UCSD-AML1 (cell line): ENCODE data around the gene TSPAN2.
A peak's percentile ranks its signal among the peaks of the same experiment; 100 is the strongest.

ENCODE experiments used
- DNase-seq: peaks from one replicate; lab custom pipeline; 2025; ENCODE audit not compliant: unreplicated experiment; lab: John Stamatoyannopoulos, UW

Gene TSPAN2

DNA sequence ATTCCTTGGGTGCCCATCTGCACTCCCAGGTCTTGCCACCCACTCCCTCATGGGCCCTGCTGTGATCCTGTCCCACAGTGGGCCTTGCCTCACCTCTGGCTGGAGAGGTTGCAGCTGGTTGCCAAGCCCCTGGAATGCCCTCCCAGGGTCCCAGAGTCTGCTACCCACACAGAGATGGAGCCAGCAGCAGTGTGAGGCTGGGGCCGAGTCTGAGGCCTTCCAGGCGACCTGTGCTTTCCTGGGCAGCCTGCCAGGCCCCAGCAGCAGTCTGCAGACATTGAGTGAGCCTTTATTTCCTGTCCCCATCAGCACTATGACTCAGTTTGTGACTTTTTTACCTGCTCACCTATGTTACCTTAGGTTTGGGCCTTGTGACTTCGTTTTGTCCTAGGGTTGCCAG lies 25.0 kb upstream of the TSPAN2 start:
- DNase-seq = peak; percentile 24

DNA sequence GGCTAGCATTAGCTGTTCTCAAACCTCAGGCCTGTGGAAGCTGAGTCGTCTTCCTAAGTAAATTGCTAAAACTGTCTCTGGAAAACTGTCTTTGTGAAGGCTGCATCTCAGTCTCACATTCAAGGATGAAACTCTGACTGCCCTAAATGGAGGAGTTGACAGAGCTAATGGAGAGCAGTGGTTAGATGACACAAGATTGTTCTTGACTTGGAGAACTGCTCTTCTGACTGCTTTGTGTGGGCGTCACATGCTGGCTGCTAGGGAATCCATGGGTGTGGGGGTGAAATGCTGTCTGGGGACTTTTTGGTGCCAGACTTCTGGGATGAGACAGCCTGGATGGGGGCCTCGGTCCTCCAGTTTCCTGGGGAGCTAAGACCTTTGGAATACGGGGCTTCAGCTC lies 24.5 kb upstream of the TSPAN2 start:
- no peak for DNase-seq

DNA sequence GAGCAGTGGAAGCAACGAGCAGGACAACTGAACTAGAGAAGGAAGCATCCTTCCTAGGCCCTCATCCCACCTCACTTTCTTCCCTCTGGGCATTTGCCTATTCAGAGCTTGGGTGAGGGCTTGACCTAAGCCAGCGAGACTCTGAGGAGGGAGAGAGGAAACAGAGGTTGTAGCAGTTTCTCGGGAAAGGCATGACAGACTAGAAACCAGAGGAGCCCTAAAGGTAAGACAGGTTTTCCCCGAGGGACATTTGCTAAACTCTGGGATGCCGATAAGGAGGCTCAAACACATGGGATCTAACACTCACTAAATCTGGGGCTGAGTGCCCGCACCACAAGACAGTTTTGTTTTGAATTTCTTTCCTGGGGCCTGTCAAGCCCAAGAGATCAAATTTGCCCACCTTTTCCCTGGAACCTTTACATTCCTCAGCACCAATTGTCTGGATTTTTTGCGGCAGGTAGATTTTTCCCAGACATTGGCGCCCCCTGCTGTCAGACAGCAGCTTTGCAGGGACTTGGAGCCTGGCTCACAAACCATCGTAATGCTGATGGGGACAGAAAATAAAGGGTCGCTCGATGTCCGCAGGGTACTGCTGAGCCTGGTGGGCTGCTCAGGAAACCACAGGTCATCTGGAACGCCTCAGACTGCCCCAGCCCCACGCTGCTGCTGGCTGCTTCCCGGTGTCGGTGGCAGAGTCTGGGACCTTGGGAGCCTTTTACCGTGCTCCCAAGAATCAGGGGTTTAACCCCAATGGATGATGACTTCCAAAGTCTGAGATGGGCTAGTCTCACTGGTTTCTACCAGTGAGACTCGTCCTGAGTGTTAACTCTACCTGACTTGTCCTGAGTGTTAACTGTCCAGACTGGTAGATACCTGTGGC lies 23.4 kb upstream of the TSPAN2 start:
- peak; percentile 42 for DNase-seq

DNA sequence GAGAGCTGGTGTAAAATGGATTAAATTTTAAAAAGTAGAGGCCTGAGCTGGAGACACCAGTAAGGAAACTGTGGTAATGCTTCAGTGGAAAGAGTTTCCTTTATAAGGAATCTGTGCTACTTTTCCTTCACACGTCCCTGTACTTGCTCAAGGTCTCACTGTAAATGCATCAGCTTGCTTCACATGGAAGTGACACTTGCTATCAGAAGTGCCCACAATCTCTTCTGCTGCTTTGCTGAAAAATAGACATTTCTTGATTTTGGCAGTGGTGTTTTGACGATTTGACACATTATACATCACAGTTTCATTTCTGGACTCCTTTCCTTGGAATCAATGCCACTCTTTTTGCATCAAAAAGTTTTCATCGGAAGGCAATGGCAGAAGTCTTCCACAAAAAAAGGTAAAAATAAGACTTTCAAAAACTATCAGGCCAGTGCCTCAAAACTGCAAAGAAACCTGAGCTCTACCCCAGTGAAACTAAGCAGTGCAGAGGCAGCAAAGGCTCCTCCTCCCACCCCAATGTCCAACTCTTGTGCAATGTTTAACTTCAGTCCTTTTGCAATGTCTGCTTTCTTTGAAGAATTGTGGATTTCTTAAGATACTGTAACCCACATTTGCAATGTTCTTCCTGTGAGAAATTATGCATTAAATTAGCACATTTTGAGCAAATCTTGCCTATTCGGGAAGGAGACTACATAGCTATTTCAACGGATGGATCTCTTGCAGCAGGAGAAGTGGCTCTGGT lies 18.4 kb upstream of the TSPAN2 start:
- DNase-seq = no peak

DNA sequence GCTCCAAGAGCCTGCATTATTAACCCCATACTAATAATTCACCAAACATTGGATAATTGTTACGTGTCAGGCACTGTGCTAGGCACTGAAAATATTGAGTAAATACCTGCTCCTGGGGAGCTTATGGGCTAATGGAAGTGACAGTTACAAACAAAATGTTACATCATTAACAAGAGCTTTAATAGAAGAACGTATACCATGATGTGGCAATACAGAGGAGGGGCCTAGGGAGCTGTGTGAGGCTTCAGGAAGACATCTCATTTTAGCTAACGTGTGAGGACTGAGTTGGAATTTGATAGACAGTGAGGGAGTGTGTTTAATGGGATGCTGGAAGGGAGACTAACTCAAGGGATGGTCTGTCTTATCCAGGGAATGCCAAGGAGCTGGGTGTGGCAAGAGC lies 16.5 kb upstream of the TSPAN2 start:
- no peak for DNase-seq

DNA sequence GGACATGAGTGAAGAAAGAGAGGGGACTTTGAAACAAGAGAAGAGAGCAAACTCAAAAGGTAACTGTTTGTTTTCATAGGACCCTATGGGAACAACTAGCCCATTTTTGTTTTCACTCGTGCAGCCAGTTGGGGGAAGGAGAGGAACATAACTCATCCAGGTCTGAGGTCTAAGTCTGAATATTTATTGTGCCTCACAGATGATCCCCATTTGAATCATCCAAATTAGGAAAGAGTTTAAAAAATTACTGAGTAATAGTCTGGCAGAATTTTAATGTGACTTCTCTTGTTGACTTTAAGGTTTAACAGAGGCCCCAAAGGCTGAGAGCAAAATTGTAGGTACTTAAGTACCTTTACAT lies 10.4 kb upstream of the TSPAN2 start:
- no peak for DNase-seq

DNA sequence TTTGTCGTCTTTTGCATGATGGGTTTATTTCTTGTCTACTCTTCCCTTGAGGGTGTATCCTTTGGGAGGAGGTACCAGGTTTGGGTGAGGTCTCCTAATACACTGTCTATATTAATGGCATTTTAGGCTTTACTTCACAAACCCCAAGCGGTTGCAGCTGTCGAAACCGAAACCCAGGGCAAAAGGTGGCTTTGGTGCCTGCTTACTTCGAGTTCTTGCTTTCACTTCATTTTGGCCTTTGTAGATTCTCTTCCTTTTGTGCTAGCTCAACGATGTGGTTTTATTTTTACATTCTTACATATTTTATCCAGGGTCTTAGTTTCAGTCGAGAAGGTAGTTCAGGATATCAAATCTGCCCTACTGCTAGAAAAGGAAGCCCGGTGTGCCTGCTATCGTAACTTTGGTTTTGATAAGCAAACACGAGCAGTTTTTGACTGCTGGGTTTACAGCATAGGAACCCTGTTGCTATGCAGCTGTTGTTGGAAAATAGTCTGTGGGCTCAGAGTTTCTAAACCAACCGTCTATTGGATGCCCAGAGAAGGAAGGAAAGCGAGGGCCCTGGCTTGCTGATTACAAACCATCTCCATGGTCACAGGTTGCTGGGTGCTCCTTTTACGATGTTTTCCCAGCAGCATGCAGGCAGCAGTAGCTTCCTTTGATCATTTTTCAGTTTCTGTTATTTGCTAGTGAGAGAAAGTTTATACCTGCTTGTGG lies 9.8 kb upstream of the TSPAN2 start:
- peak; percentile 42 for DNase-seq

DNA sequence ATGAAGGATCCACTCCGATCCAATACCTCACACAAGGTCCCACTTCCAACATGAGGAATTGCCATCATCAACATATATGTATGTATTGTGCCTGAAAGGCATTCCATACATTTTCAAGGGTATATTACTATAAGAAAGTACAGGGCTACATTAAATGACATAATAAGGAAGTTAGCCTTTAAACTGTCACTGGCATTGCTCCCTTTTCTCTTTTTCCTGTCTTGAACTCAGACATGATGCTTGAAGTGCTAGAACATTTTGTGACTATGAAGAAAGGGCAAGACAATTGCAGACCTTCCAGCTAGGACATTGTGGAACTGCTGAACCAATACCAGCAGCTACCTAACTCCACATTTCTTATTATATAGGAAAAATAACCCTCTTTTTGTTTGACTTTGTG lies 2.9 kb upstream of the TSPAN2 start:
- no peak for DNase-seq

DNA sequence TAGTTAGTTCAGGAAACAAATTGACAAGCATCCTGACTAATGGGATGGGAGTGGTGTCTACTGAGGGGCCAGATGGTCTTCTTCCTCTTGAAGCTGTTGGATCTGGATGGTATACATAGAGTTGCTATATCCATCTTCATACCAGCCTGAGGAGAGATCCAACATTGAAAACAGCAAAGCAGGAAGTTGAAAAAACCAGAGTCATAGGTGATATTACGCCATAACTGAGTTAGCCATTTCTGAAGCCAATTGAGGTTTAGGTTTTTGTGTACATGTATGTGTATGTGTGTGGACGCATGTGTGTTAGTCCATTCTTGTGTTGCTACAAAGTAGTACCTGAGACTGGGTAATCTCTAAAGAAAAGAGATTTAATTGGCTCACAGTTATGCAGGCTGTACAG lies 2.3 kb upstream of the TSPAN2 start:
- no peak for DNase-seq

DNA sequence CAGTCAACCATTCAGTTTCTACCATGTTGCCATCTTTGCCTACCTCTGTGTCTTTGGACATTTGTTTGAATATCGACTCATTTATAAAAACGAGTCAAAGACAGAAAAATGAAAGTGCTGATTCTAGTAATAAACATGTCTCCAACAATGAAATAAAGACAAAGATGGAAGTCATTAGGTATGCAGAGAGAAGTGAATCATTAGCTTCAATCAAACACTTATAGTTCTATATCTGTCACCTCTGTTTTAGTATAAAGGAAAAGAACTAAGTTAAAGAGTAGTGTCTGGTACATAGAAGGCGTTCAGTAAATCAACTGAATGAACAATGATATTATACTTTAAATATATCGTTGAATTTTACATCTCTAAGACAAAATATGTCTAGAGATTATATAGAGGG lies 1.7 kb upstream of the TSPAN2 start:
- no peak for DNase-seq

DNA sequence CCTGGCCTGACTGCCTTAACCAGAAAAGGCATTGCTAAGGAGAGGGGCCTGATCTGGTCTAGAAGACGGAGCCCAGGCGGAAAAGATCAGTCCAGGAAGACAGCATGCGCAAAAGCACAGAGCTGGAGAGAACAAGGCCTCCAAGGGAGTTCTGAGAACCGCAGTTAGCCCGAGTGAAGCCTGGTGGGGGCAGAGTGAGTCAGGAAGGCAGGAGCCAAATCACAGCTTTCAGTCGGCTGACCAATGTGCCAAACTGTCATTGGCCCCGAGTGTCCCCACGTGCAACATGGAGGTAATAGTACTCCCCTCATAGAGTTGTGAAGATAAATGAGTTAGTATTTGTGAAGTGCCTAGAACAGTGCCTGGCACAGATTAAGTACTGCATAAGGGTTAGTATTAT lies 1.2 kb upstream of the TSPAN2 start:
- no peak for DNase-seq

DNA sequence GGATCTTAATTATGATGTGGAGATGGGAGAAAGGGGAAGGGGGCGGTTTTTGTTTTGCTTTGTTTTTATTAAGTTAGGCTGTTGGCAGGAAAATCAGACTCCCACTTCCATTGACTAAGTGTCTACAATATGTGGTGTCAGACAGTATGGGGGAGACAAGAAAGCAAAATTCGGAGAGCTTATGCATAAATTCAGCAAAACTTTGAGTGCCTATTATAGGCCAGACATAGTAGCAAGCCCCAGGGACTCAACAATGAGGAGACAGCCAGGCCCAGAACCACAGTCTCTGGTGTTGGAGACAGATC lies 835 bp upstream of the TSPAN2 start:
- DNase-seq = no peak

DNA sequence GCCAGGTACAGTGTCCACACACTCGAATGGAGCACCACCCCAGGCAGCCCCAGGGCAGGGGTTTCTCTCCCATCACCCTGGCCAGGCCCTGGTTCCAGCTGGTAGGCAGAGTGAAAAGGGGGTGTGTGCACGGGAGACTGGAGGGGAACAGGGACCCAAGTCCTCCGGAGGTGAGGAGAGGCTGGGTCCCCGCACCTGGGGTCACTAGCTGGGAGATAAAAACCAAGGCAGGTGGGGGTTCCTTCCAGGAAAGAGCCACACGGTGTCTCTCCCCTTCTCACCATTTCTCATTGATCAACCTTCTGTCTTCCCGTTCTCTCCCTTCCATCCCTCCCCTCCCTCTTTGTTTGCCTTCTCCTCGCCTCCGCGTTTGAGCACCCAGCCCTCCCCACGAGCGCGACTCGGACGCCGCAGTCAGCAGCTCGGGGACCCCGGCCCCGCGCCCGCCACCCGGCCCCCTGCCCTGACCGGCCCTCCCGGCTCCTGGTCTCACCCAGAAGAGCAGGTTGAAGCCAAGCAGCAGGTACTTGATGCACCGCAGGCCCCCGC lies 358 bp downstream of the TSPAN2 start:
- no peak for DNase-seq

DNA sequence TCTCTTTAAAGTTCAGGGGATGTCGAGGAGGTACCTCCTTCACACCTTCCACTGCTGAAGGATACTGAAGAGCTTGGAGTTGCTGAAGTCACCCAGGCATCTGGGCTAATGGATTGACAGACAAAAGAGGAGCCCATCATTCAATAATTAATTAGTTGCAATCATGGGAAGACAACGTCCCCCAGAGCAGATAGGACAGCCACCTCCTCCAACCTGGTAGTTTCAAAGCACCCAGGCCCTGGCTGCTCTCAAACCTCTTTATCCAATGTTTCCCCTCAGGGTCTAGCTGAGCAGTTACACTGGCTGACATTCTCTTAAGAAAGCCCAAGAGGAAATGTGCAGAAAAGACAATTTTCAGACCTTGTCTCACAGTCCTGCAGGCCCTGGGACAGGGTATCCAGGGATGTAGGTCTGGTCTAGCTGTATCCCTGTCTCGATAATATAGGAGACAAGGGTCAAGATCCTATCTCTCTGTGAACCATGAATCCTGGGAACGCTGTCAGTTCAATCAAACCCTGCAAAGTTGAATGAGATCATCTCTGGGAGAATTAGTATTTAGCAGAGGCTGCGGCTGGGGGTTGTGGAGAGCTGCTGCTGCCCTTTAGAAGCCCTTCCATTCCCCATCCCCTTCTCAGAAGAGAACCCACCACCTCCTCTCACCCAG lies 1.1 kb downstream of the TSPAN2 start:
- DNase-seq = no peak

DNA sequence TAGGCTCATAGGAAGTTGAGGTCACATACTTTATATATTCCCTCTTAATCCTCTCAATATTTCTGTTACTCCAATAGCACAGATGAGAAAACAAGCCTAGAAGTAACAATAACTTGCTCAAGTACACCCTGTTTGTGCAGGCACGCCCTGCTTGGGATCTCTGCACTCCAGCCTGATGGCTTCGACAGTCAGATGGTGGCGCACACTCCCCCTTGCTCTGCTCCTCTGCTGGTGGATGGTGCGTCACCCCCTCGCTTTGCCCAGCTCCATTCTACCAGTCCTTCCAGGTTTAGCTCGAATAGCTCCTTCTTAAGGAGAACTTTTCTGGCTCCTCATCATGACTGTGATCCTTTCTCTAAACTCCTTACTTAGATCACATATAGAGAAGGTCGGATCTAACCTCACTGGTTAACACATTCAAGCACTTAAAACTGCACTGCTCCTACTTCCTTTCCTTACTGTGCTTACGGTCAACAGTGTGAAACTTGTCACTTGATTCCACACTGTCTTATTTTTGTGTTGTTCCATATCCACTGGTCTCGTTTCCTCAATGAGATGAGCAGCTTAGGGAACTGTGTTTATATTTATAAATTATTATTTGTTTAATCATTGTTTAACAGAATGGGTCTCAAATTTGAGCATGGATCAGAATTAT lies 3.0 kb downstream of the TSPAN2 start:
- DNase-seq = no peak

DNA sequence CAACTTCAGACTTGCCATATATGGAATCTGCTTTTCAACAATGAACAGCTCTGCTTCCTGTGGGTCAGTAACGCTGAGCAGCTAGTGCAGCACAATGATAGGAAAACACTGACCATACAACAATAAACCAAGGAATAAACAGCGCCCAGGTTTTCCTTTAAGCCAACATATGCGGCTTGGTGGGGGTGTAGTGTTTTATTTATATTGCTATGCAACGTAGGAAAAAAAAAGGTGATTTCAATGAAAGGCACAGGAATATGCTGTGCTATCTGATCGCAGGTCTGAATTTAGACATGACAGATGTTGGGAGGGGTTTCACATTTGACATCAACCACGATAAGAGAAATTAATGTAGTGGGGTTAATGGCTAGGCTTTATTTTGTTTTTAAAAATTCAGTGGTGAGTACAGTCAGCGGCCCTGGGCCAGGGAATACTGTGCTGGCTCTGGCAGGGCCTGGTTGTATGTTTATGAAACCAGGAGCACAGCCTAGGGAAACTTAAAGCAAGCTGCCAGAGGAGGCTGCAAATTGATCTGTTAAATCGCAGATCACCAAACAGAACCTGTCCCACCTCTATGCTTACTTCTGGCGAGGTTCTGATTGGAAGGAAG lies 4.3 kb downstream of the TSPAN2 start:
- no peak for DNase-seq

DNA sequence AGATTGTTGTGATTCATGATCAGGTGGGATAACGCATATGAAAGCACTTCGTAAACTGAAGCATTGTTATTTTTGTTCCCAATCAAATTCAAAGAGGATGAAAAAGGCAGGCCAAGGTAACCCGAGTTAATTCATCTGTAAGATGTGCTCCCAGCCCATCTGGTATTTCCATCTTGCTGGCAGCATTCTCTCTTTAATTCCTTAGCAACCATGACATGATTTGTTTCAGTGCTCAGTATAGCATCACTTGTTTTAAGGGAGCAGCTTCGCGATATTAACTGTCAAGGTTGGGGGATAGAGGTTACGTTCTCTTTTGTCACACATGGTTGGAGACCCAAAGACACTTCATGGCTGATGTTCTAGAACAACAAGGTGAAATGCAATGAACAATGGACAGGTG lies 6.4 kb downstream of the TSPAN2 start:
- DNase-seq = no peak

DNA sequence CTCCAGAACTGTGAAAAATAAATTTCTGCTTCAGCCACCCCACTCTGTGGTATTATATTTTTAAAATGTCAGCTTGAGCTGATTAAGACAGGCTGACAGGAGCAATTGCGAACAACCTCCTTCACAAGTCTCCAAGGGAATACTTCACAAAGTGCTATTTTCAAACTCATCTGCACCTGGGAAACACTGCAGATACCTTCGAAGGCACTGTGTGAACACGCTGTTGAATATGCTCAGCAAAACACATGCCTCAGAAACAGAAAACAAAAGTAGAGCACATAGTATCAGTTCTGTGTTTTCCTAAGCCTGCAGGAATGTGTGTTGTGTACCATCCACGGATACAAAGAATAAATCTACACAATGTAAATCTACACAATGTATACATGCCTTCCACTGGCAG lies 10.6 kb downstream of the TSPAN2 start:
- DNase-seq = no peak

DNA sequence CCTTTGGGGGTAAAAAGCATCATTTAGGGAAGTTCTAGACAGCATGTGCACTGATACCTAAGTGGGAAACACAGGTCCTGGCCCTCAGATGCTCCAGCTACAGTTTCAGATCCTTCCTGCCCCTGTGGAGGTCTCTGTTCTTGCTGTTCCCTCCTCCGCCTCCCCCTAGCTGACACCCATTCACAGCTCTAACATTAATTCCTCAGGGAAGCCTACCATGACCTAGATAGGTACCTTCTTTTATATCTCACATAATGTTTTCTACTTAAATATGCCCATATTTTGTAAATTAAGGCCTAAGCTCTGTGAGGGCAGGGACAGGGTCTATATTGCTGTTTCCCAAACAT lies 11.3 kb downstream of the TSPAN2 start:
- no peak for DNase-seq

DNA sequence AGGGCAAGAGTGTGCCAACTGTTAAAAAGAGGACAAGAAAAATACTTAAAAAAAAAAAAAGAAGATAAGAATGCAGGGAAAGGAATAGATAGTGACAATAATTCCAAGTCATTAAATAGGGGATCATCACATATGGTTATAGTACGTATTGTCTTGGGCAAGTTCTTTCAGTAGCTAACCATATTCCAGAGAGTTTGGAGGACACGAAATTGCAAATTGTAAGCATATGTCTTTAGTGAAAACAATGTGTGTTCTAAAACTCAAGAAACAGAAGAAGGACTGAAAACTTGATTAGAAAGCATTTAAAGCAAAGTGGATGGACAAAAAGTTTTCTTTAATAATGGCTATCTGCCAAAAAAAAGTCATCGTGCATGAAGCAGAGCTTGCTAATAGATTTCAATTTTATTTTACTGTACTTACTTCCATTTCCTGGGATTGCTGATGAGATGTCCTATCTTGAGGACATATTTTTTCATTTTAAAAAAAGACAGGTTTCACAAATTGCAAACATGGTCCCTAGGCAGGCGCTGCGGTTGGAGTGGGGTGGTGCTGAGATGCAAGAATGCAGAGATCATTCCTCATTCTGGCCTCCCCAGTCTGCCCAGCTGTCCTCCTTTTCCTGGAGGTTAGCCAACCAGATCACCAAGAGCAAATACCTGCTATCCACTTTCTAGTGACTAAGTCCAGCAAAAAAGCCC lies 11.9 kb downstream of the TSPAN2 start:
- DNase-seq = no peak
